Activated T-cell treated with anti-CD3 and anti-CD28 coated beads for 24 hours (primary cell): ENCODE results near the gene CDA.

Source experiments
- DNase-seq: peaks from one replicate; pipeline ENCODE4 v3.0.0-alpha.2; 2020; ENCODE audit warnings: low read depth

The CDA gene

GRCh38 chr1:20615946-20616846 is 27.3 kb downstream of the CDA start:
- no peak for DNase-seq

GRCh38 chr1:20616847-20617487 is 28.1 kb downstream of the CDA start:
- DNase-seq, result no peak

- no peak for DNase-seq
These were observed 29.7 kb downstream of the CDA start for GRCh38 chr1:20618550-20618949.

- no peak for DNase-seq
These were observed 31.1 kb downstream of the CDA start for GRCh38 chr1:20619999-20620398.

GRCh38 chr1:20621012-20621411 is 32.1 kb downstream of the CDA start:
- no peak for DNase-seq

- no peak for DNase-seq
These were observed 35.8 kb downstream of the CDA start for GRCh38 chr1:20624709-20625108.

GRCh38 chr1:20625176-20626097 is 36.5 kb downstream of the CDA start:
- no peak for DNase-seq

GRCh38 chr1:20626098-20626427 is 37.2 kb downstream of the CDA start:
- DNase-seq, result no peak

GRCh38 chr1:20626524-20626923 is 37.6 kb downstream of the CDA start:
- DNase-seq, result no peak

- DNase-seq, result no peak
These were observed 41.8 kb downstream of the CDA start for GRCh38 chr1:20630729-20631128.

GRCh38 chr1:20632386-20632785 is 43.5 kb downstream of the CDA start:
- DNase-seq, result no peak

- peak; percentile 83 for DNase-seq
These were observed 44.5 kb downstream of the CDA start, which contains the start of gene PINK1 for GRCh38 chr1:20633190-20634064. TSS of gene PINK1 (plus strand) at chr1:20633458. CDS start at chr1:20633549, 91 bp downstream.

GRCh38 chr1:20634065-20634593 is 45.2 kb downstream of the CDA start:
- no peak for DNase-seq

GRCh38 chr1:20634594-20635084 is 45.7 kb downstream of the CDA start:
- no peak for DNase-seq

GRCh38 chr1:20636785-20637347 is 48.0 kb downstream of the CDA start:
- DNase-seq, result no peak

- peak; percentile 49 for DNase-seq
These were observed 51.3 kb downstream of the CDA start for GRCh38 chr1:20640183-20640597.

- no peak for DNase-seq
These were observed 53.1 kb downstream of the CDA start for GRCh38 chr1:20641975-20642374.

- DNase-seq, result no peak
These were observed 54.2 kb downstream of the CDA start for GRCh38 chr1:20643080-20643479.

GRCh38 chr1:20644416-20644815 is 55.5 kb downstream of the CDA start:
- no peak for DNase-seq

GRCh38 chr1:20645414-20645813 is 56.5 kb downstream of the CDA start:
- DNase-seq, result no peak

GRCh38 chr1:20648438-20648837 is 59.5 kb downstream of the CDA start:
- no peak for DNase-seq
